Testis (tissue), 2 donors: Measurements from ENCODE around the gene SCFD2.

Source experiments
- CTCF ChIP-seq, 3 experiments: fragments of 450-650 bp in 2 of 3; fragments of 200-600 bp in 1 of 3; sonication (generic) in 1 of 3; IDR thresholded peaks; one replicate each; pipeline ENCODE4 v1.5.1; 2016 to 2019; ENCODE audit warnings: antibody characterized with exemption in 3 of 3, mild to moderate bottlenecking in 2 of 3, moderate library complexity in 1 of 3
- POLR2A ChIP-seq: fragments of 450-650 bp; IDR thresholded peaks from one replicate; pipeline ENCODE4 v1.6.1; 2017; ENCODE audit warnings: antibody characterized with exemption, mild to moderate bottlenecking, moderate library complexity

GRCh38 chr4:52945326-52945898 lies 420.4 kb downstream of the SCFD2 start:
- TF ChIP-seq CTCF (IDR thresholded peaks at IDR 0.05) (no peak), POLR2A (no peak)
